ELR (cell line): ENCODE measurements around the gene TMEM80.
A peak's percentile ranks its signal among the peaks of the same experiment; 100 is the strongest.

Experiments
- DNase-seq: peaks from one replicate; pipeline ENCODE4 v3.0.0-alpha.2; 2015; ENCODE audit warnings: low read depth

Gene TMEM80

DNA sequence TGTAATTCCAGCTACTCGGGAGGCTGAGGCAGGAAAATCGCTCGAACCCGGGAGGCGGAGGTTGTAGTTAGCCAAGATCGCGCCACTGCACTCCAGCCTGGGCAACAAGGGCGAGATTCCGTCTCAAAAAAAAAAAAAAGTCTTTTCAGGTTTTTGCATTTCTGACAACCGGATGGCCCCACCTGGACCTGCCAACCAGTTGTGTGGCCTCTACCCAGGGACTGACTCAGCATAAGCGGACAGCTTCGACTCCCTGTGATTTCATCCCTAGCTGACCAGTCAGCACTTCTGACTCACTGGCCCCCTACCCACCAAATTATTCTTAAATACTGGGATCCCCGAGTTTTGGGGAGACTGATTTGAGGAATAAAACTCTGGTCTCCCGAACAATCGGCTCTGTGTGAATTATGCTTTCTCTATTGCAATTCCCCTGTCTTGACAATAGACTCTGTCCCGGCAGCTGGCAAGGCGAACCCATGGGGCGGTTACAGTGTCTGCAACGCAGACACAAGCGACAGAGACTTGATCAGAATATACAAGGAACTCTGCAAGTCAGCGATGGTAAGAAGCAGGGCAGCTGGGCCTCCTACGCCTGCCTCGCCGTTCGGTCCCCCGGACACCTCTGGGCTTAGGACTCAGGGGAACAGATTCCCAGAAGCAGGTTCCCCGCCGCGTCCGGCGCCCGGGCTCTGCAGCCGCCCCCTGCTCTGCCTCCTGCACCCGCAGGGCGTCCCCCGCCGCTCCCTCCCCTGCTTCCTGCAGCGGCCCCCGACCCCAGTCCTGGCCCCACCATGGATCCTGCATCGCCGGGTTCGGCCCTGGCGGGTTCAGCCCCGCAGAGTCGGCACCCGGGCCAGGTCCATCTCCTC, 50.9 kb downstream of the TMEM80 start:
- peak; percentile 45 for DNase-seq

DNA sequence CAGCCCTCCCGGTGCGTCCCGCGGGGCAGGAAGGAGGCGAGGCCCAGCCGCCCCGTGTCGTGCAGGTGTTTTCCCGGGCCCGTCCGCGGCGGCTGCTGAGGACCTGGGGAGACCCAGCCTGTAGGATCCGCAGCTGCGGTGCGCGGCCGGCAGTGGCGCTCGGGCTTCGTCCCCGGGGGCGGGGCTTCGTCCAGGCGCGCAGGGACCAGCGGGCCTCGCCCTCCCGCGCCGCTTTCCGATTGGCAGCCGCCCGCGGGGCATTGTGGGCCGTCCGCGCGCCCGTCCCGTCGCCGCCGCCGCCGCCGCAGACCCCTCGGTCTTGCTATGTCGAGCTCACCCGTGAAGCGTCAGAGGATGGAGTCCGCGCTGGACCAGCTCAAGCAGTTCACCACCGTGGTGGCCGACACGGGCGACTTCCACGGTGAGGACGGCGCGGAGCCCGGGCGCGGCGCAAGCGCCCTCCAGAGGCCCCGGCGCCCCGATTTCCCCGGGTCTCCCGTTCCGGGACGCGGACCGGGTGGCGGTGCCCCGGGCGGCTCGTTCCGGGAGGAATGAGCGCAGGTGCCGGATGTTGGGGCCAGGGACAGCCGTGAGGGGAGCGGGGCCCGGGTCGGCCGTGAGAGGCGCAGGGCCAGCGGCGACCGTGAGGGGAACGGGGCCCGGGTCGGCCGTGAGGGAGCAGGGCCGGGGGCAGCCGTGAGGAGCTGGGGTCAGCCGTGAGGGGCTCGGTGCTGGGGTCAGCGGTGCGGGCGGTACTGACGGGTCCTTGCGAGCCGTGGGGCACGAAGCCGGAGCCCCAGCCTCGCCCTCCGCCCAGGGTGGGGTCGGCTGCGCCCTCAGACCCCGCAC, 51.8 kb downstream of the TMEM80 start, which contains the start of gene TALDO1:
TSS of gene TALDO1 (plus strand) at position 307 of the 849 bp plus-strand sequence. CDS start at position 325, 18 bp downstream.
- DNase-seq = peak; percentile 90

DNA sequence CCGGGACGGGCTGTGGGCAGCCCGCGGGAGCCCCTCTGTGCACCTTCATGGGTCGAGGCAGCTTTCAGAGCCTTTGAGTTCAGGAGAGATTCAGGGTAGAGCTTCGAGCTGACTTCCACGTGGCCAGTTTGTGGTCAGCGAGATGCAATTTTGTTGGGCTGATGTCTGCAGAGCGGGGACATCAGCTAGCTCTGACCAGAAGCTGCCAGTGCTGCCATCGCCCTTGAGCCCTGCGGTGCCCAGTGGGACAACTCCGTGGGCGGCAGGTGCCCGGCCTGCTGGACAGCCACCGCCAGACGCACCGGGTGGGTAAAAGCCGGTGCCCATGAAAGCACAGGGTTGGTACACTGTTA, 52.4 kb downstream of the TMEM80 start:
- peak; percentile 42 for DNase-seq

DNA sequence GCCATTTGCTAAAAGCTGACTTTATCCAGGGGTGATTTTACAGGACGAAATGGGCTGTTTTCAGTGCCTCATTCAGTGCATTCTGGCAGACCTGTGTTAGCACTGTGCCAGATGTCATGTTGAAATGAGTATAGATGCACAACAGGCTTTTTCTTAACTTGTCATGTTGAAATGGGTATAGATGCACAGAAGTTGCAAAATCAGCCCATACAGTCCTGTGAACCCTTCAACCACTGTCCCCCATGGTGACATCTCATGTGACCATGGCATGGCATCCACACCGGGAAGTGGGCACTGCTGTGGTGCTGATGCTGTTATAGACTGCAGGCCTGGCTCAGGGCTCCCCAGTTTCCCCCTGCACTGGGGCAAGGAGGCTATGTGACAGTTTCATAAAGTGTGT, 54.1 kb downstream of the TMEM80 start:
- DNase-seq = no peak
